Sigmoid colon (tissue), 7 donors: Measurements from ENCODE around the gene KRTAP9-7. TPM values are rescaled to one million over a fixed set of nuclear protein-coding genes. Genes with fewer than 3 reads are reported as not detected.

ENCODE experiments used
- DNase-seq: peaks from one replicate; pipeline ENCODE4 v3.0.0-alpha.2; 2019
- H3K27ac ChIP-seq, 4 donors: fragments of 200-600 bp; sonication (generic); one replicate each; pipeline ENCODE4 v1.5.1; 2016 to 2019; ENCODE audit warnings: mild to moderate bottlenecking in 1 of 4
- H3K27me3 ChIP-seq, 3 donors: fragments of 200-600 bp; sonication (generic); one replicate each; pipeline ENCODE4 v1.5.1; 2019; ENCODE audit warnings: mild to moderate bottlenecking in 1 of 3
- H3K36me3 ChIP-seq, 4 donors: fragments of 200-600 bp; sonication (generic); one replicate each; pipeline ENCODE4 v1.5.1; 2016 to 2019
- H3K4me1 ChIP-seq, 4 donors: fragments of 200-600 bp; sonication (generic); one replicate each; pipeline ENCODE4 v1.5.1; 2017 to 2019
- H3K4me3 ChIP-seq, 4 donors: fragments of 200-600 bp; sonication (generic); one replicate each; pipeline ENCODE4 v1.5.1; 2017 to 2019; ENCODE audit warnings: mild to moderate bottlenecking in 2 of 4, moderate library complexity in 1 of 4
- H3K9me3 ChIP-seq, 4 donors: fragments of 200-600 bp in 3 of 4; sonication (generic) in 3 of 4; one replicate each; pipeline versions ENCODE4 v1.5.1 to v1.6.1; 2013 to 2019
- CTCF ChIP-seq, 4 experiments: fragments of 450-650 bp in 3 of 4; fragments of 200-600 bp in 1 of 4; IDR thresholded peaks; one replicate each; pipeline ENCODE4 v1.5.1; 2016 to 2019; ENCODE audit warnings: antibody characterized with exemption in 4 of 4, mild to moderate bottlenecking in 3 of 4, moderate library complexity in 2 of 4
- EP300 ChIP-seq, 4 donors: sonication (generic); formaldehyde crosslinking; IDR thresholded peaks; one replicate each; pipeline ENCODE4 v1.6.1; 2017; ENCODE audit warnings: antibody characterized with exemption in 4 of 4
- POLR2A ChIP-seq, 2 donors: fragments of 450-650 bp; IDR thresholded peaks; one replicate each; pipeline ENCODE4 v1.6.1; 2016; ENCODE audit warnings: antibody characterized with exemption in 2 of 2, mild to moderate bottlenecking in 2 of 2, moderate library complexity in 2 of 2
- POLR2AphosphoS5 ChIP-seq, 4 donors: sonication (generic); formaldehyde crosslinking; IDR thresholded peaks; one replicate each; pipeline ENCODE4 v1.6.1; 2017; ENCODE audit warnings: antibody characterized with exemption in 4 of 4
- WGBS, 2 donors: extraction: QIAGEN DNeasy Blood & Tissue Kit; methylation state at CpG; one replicate each; pipeline ENCODE4 v1.1.7; 2013; 5-methylcytosine and 5-hydroxymethylcytosine counted together
- intact Hi-C: fragments of 100-400 bp; cut with DNase I; formaldehyde crosslinking; loops from one replicate; pipeline ENCODE4 v1.15.1; 2023
- polyA plus RNA-seq, 3 donors: library from polyadenylated mRNA; stranded (reverse); fragments of 200-250 nt; gene quantifications; one replicate each; pipeline ENCODE4 v1.2.3, GENCODE V29; 2013
- total RNA-seq, 4 donors: library from RNA; depleted of rRNA; stranded (reverse); fragments of >200 nt; gene quantifications; one replicate each; pipeline ENCODE4 v1.1.0, GENCODE V29; 2016
- donor health status: healthy with polysubstance abuse.
- donor health status: Bipolar disorder and iron deficiency.
- donor health status: healthy.

The KRTAP9-7 gene
- total and polyA plus RNA-seq, 7 donors, result not detected

- Histone ChIP-seq H3K4me1 (no peaks in the 10 kb centered on the region), H3K4me3 (no peak overlapping the region), H3K27me3 (peaks cover 0 to 5% (median 0%) of the 10 kb centered on the region in 3 donors), H3K9me3 (no peaks in the 10 kb centered on the region), H3K27ac (no peak overlapping the region), H3K36me3 (no peaks in the 10 kb centered on the region)
- DNase-seq, result no peak
- 75 to 79% methylated on average over 17 of the region's 17 CpGs for WGBS, 2 donors
- TF ChIP-seq EP300 (IDR thresholded peaks at IDR 0.05) (no peak), CTCF (IDR thresholded peaks at IDR 0.05) (no peak), POLR2AphosphoS5 (IDR thresholded peaks at IDR 0.05) (no peak), POLR2A (IDR thresholded peaks at IDR 0.05) (no peak)
- intact Hi-C loops, result no loop called here
Measured at GRCh38 chr17:41315814-41316445, 40.4 kb downstream of the KRTAP9-7 start.

GRCh38 chr17:41318231-41318630, 42.7 kb downstream of the KRTAP9-7 start:
- H3K9me3 ChIP-seq, result no peaks in the 10 kb centered on the region
- H3K4me3 ChIP-seq, result no peak overlapping the region
- no peak for DNase-seq
- no peaks in the 10 kb centered on the region for H3K4me1 ChIP-seq
- no peaks in the 10 kb centered on the region for H3K36me3 ChIP-seq
- TF ChIP-seq EP300 (IDR thresholded peaks at IDR 0.05) (no peak), POLR2AphosphoS5 (IDR thresholded peaks at IDR 0.05) (no peak), CTCF (IDR thresholded peaks at IDR 0.05) (no peak), POLR2A (IDR thresholded peaks at IDR 0.05) (no peak)
- intact Hi-C loops, result no loop called here
- peaks cover 0 to 5% (median 0%) of the 10 kb centered on the region in 3 donors for H3K27me3 ChIP-seq
- H3K27ac ChIP-seq, result no peak overlapping the region
- WGBS, 2 donors, result 46 to 92% methylated on average over 2 of the region's 2 CpGs

GRCh38 chr17:41322094-41322902, 46.8 kb downstream of the KRTAP9-7 start:
- Histone ChIP-seq H3K27ac (no peak overlapping the region), H3K4me1 (no peaks in the 10 kb centered on the region), H3K9me3 (no peaks in the 10 kb centered on the region), H3K27me3 (no peaks in the 10 kb centered on the region), H3K36me3 (no peaks in the 10 kb centered on the region), H3K4me3 (no peak overlapping the region)
- intact Hi-C loops, result no loop called here
- 31 to 35% methylated on average over 5 of the region's 5 CpGs for WGBS, 2 donors
- no peak for TF ChIP-seq POLR2AphosphoS5 (IDR thresholded peaks at IDR 0.05)
- peak in 3 of 4 experiments; percentile 56 to 63 (median 57) for TF ChIP-seq CTCF (IDR thresholded peaks at IDR 0.05)
- no peak for TF ChIP-seq POLR2A (IDR thresholded peaks at IDR 0.05)
- no peak for DNase-seq

GRCh38 chr17:41322903-41323895, 47.7 kb downstream of the KRTAP9-7 start:
- intact Hi-C loops, result no loop called here
- 89 to 91% methylated on average over 11 of the region's 11 CpGs for WGBS, 2 donors

More at GRCh38 chr17:41322903-41323895, 47.7 kb downstream of the KRTAP9-7 start:
- DNase-seq, result no peak
- Histone ChIP-seq H3K4me1 (no peaks in the 10 kb centered on the region), H3K27ac (no peak overlapping the region), H3K4me3 (no peak overlapping the region), H3K27me3 (no peaks in the 10 kb centered on the region), H3K36me3 (no peaks in the 10 kb centered on the region), H3K9me3 (no peaks in the 10 kb centered on the region)
- TF ChIP-seq CTCF (IDR thresholded peaks at IDR 0.05) (no peak), POLR2A (IDR thresholded peaks at IDR 0.05) (no peak), EP300 (IDR thresholded peaks at IDR 0.05) (no peak), POLR2AphosphoS5 (IDR thresholded peaks at IDR 0.05) (no peak)
